Smooth muscle cell (in vitro differentiated cells): ENCODE results near the gene PRLH. TPM values are rescaled to one million over a fixed set of nuclear protein-coding genes. Genes with fewer than 3 reads are reported as not detected.

ENCODE experiments used
- DNase-seq: peaks from one replicate; lab custom pipeline; 2025; ENCODE audit not compliant: unreplicated experiment; lab: John Stamatoyannopoulos, UW
- H2AFZ ChIP-seq: fragments of 200-600 bp; sonication (generic); 2 replicates; pipeline ENCODE4 v1.6.0; 2016; ENCODE audit warnings: antibody characterized with exemption, low read depth, mild to moderate bottlenecking
- H3F3A ChIP-seq: fragments of 200-600 bp; sonication (generic); 2 replicates; pipeline ENCODE4 v1.6.0; 2017; ENCODE audit warnings: antibody characterized with exemption, low read depth
- H3K27ac ChIP-seq: fragments of 200-600 bp; sonication (generic); 2 replicates; pipeline ENCODE4 v1.5.1; 2016; ENCODE audit warnings: low read depth, mild to moderate bottlenecking
- H3K27me3 ChIP-seq: fragments of 200-600 bp; sonication (generic); 2 replicates; pipeline ENCODE4 v1.6.1; 2016; ENCODE audit warnings: low read depth, mild to moderate bottlenecking
- H3K36me3 ChIP-seq: fragments of 200-600 bp; sonication (generic); 2 replicates; pipeline ENCODE4 v1.5.1; 2016; ENCODE audit warnings: low read depth
- H3K4me1 ChIP-seq: fragments of 200-600 bp; sonication (generic); 2 replicates; pipeline ENCODE4 v1.5.1; 2016; ENCODE audit warnings: low read depth
- H3K4me2 ChIP-seq: fragments of 200-600 bp; sonication (generic); 2 replicates; pipeline ENCODE4 v1.6.0; 2016; ENCODE audit warnings: mild to moderate bottlenecking
- H3K4me3 ChIP-seq: fragments of 200-600 bp; sonication (generic); 2 replicates; pipeline ENCODE4 v1.5.1; 2016; ENCODE audit warnings: mild to moderate bottlenecking
- H3K79me2 ChIP-seq: fragments of 200-600 bp; sonication (generic); 2 replicates; pipeline ENCODE4 v1.6.0; 2016; ENCODE audit warnings: low read depth, mild to moderate bottlenecking
- H3K9ac ChIP-seq: fragments of 200-600 bp; sonication (generic); 2 replicates; pipeline ENCODE4 v1.6.0; 2016; ENCODE audit warnings: low read depth
- H3K9me3 ChIP-seq: fragments of 200-600 bp; sonication (generic); replicated peaks from 2 replicates; pipeline ENCODE4 v1.5.1; 2016; ENCODE audit warnings: low read depth
- H4K20me1 ChIP-seq: fragments of 200-600 bp; sonication (generic); 2 replicates; pipeline ENCODE4 v1.6.0; 2016; ENCODE audit warnings: low read depth
- WGBS: methylation state at CpG from one replicate; pipeline ENCODE4 v1.1.7; 2016; ENCODE audit warnings: low lambda C conversion rate; 5-methylcytosine and 5-hydroxymethylcytosine counted together
- polyA plus RNA-seq: library from polyadenylated mRNA; unstranded; fragments of >200 nt; fragmentation: Nextera tagmentation; extraction: Ambion mirVana; gene quantifications from 2 replicates; pipeline ENCODE4 v1.2.1, GENCODE V29; 2016
- total RNA-seq: library from RNA; depleted of rRNA; stranded (reverse); fragments of >200 nt; gene quantifications from 2 replicates; pipeline ENCODE4 v1.2.3, GENCODE V29; 2014
- TF ChIP-seq, protein P1 (sequence below): fragments of 200-600 bp; sonication (generic); IDR thresholded peaks from 2 replicates; pipeline ENCODE4 v1.5.1; 2017; ENCODE audit warnings: borderline replicate concordance, mild to moderate bottlenecking, antibody characterized with exemption; ENCODE audit not compliant: insufficient read depth, poor library complexity, severe bottlenecking

Gene PRLH
- total and polyA plus RNA-seq, 2 experiments from 2014 or later: not detected

DNA sequence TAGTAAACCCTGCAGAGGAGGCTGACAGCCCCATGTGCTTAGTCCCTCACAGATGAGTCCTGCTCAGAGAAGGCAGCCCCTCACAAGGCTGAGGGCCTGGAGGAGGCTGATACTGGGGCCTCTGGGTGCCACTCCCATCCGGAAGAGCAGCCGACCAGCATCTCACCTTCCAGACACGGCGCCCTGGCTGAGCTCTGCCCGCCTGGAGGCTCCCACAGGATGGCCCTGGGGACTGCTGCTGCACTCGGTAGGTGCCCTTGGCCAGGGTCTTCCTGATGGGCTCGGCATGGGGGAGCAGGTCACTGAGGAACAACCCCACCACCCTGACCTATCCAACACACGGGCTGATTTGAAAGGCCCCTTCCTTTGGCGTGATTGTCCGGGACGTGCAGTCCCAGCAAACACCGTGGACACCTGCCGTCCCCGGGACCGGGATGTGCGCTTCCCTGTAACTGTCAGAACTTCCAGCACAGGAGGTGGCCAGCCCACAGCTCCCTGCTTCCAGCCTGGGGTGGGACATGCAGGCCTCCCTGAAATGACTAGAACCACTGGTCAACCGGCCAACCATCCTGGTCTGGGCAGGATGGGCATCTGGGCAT is 40.7 kb upstream of the PRLH start:
- Histone ChIP-seq H2AFZ (no peak overlapping the region), H3K4me2 (no peak overlapping the region), H3F3A (no peaks in the 10 kb centered on the region), H3K27ac (no peak overlapping the region), H3K9me3 (no peaks in the 10 kb centered on the region), H3K4me3 (no peak overlapping the region), H3K79me2 (no peaks in the 10 kb centered on the region), H3K27me3 (no peaks in the 10 kb centered on the region), H3K36me3 (peaks cover 4% of the 10 kb centered on the region), H4K20me1 (no peaks in the 10 kb centered on the region), H3K9ac (no peak overlapping the region), H3K4me1 (no peaks in the 10 kb centered on the region)
- 97% methylated on average over 17 of the region's 17 CpGs for WGBS
- TF ChIP-seq, protein P1, sequence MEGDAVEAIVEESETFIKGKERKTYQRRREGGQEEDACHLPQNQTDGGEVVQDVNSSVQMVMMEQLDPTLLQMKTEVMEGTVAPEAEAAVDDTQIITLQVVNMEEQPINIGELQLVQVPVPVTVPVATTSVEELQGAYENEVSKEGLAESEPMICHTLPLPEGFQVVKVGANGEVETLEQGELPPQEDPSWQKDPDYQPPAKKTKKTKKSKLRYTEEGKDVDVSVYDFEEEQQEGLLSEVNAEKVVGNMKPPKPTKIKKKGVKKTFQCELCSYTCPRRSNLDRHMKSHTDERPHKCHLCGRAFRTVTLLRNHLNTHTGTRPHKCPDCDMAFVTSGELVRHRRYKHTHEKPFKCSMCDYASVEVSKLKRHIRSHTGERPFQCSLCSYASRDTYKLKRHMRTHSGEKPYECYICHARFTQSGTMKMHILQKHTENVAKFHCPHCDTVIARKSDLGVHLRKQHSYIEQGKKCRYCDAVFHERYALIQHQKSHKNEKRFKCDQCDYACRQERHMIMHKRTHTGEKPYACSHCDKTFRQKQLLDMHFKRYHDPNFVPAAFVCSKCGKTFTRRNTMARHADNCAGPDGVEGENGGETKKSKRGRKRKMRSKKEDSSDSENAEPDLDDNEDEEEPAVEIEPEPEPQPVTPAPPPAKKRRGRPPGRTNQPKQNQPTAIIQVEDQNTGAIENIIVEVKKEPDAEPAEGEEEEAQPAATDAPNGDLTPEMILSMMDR: no peak
- no peak for DNase-seq

DNA sequence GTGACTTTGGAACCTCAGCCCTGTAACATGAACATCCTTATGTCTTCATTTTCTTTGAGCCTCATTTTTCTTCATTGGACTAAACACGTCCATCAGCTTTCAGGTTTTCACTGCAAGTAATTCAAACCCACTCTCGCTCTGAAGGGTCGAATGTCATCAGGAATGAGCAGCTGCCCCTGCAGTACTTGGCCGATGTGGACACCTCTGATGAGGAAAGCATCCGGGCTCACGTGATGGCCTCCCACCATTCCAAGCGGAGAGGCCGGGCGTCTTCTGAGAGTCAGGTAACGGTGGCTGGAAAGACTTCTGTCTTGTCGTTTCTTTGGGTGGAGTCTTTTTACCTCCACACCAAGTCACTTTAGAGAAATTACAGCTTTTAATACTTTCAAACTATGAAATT is 39.1 kb upstream of the PRLH start:
- Histone ChIP-seq H2AFZ (no peak overlapping the region), H3K36me3 (peaks cover 4% of the 10 kb centered on the region), H4K20me1 (no peaks in the 10 kb centered on the region), H3K79me2 (no peaks in the 10 kb centered on the region), H3K4me1 (no peaks in the 10 kb centered on the region), H3K27ac (no peak overlapping the region), H3K27me3 (no peaks in the 10 kb centered on the region), H3F3A (peaks cover 5% of the 10 kb centered on the region), H3K4me3 (no peak overlapping the region), H3K9ac (no peak overlapping the region), H3K4me2 (no peak overlapping the region), H3K9me3 (no peaks in the 10 kb centered on the region)
- TF ChIP-seq, protein P1: no peak
- WGBS: 95% methylated on average over 11 of the region's 11 CpGs
- DNase-seq: no peak

DNA sequence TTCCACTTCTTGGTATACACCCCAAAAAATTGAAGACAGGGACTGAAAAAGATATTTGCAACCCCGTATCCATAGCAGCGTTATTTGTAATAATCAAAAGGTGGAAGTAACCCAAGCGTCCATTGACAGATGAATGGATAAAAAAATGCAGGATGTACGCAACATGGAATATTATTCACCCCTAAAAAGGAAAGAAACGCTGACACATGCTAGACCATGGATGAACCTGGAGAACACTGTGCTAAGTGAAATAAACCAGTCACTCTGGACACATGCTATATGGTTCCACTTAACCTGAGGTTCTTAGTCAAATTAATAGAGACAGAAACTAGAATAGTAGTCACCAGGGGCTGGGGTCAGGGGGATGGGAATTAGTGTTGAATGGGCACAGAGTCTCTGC is 38.6 kb upstream of the PRLH start:
- WGBS: 96% methylated on average over 5 of the region's 5 CpGs

More for the DNA sequence above, 38.6 kb upstream of the PRLH start:
- Histone ChIP-seq H3K4me2 (no peak overlapping the region), H3K79me2 (no peaks in the 10 kb centered on the region), H3K9me3 (no peaks in the 10 kb centered on the region), H3K27ac (no peak overlapping the region), H3K9ac (no peak overlapping the region), H3K36me3 (peaks cover 4% of the 10 kb centered on the region), H2AFZ (no peak overlapping the region), H4K20me1 (no peaks in the 10 kb centered on the region), H3K4me3 (no peak overlapping the region), H3K27me3 (no peaks in the 10 kb centered on the region), H3K4me1 (no peaks in the 10 kb centered on the region), H3F3A (peaks cover 10% of the 10 kb centered on the region)
- DNase-seq: no peak
- TF ChIP-seq, protein P1: no peak
